ENCODE results near the gene ABCE1. TPM values are rescaled to one million over a fixed set of nuclear protein-coding genes. Genes with fewer than 3 reads are reported as not detected.

ABCE1 gene
- total RNA-seq, 2 experiments from 2014 or later: 148 to 172 TPM

DNA sequence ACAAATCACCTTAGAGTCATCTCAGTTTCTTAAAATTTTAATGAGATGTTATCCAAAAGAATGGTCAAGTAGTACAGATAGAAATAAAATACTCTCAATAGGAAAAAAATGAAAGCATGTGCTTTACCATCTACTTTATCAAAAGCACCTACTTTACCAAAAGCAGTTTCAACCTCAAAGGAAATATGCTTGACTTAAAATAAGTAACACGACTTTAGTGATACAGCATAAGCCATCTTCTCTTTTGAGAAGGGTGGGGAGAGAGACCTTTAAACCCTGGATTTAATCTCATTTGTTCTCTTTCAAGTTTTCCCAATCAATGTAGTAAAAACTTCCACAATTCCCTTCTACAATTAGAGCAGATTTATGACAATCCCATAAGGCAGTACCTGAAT lies 55.8 kb downstream of the ABCE1 start:
- Mint-ChIP-seq H3K4me1 (peaks cover 9% of the 10 kb centered on the region), H3K27ac (peak overlapping the region; percentile 1), H3K36me3 (ENCODE audit: low read depth) (peaks cover 67% of the 10 kb centered on the region), H3K27me3 (no peaks in the 10 kb centered on the region), H3K4me3 (no peak overlapping the region), H3K9me3 (ENCODE audit: low read depth) (no peaks in the 10 kb centered on the region)
- intact Hi-C loops (cut with DNase I, micrococcal nuclease): no loop called here
- ATAC-seq (no peak), DNase-seq (no peak)
- ChIA-PET POLR2A (no interaction called here), CTCF (interaction anchor here (2.0 kb wide), 1 partner anchor 8 kb away, joined by 6 read pairs; no protein-coding TSS in a partner anchor)

DNA sequence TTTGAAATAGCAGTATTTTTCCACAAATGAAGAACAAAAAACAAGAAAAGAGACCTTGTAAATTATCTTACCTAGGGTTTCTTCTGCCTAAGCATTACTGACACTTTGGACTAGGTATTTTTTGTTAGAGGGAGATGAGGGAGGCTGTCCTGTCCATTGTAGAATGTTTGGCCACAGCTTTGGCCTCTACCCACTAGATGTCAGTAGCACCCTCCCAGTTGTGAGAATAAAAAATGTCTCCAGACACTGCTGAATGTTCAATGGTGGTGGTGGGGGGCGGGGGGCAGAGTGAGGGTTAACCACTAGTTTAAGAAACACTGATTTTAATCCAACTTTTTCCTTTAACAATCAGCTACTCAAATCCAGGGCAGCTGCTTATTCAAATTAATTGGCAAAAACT lies 56.5 kb downstream of the ABCE1 start:
- no peak overlapping the region for H3K4me3 Mint-ChIP-seq
- DNase-seq: no peak
- no peaks in the 10 kb centered on the region for H3K9me3 Mint-ChIP-seq (ENCODE audit: low read depth)
- no peak for ATAC-seq
- H3K27me3 Mint-ChIP-seq: no peaks in the 10 kb centered on the region
- no peak overlapping the region for H3K27ac Mint-ChIP-seq
- peaks cover 8% of the 10 kb centered on the region for H3K4me1 Mint-ChIP-seq
- ChIA-PET POLR2A (no interaction called here), CTCF (interaction anchor here (1.3 kb wide), 1 partner anchor 24 kb away, joined by 3 read pairs; no protein-coding TSS in a partner anchor)
- intact Hi-C loops (cut with DNase I, micrococcal nuclease): no loop called here
- H3K36me3 Mint-ChIP-seq (ENCODE audit: low read depth): peaks cover 64% of the 10 kb centered on the region

DNA sequence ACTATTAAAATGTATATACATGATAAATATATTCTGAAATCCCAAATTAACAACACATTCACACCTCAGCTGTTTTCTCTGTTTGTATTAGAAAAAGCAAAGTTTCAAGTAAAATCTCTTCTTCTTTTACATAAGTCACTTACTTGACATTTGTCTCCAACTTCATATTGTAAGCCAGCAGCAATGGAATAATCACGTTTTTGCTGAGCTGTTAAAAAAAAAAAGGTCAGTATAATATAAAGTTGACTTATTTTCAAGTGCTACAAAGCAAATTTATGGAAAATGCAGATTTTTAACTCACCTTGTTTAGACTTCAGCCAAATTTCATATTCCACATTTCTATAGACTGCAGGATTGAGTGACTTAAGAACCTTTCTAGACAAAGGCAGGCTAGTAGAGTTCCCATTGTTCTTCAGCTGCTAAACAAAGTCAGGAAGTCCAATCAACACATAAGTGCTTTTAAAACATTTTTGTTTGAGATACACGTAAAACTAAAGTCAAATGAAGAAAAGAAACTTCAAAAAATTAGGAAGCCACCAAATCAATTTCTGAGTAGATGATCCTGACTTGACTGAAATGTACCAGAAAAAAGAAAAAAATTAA lies 57.3 kb downstream of the ABCE1 start:
- ATAC-seq (no peak), DNase-seq (no peak)
- no peaks in the 10 kb centered on the region for H3K27me3 Mint-ChIP-seq
- no peak overlapping the region for H3K4me3 Mint-ChIP-seq
- no peaks in the 10 kb centered on the region for H3K9me3 Mint-ChIP-seq (ENCODE audit: low read depth)
- H3K27ac Mint-ChIP-seq: no peak overlapping the region
- H3K36me3 Mint-ChIP-seq (ENCODE audit: low read depth): peaks cover 58% of the 10 kb centered on the region
- ChIA-PET POLR2A (no interaction called here), CTCF (interaction anchor here (1.3 kb wide), 1 partner anchor 23 kb away, joined by 3 read pairs; no protein-coding TSS in a partner anchor)
- peaks cover 8% of the 10 kb centered on the region for H3K4me1 Mint-ChIP-seq
- intact Hi-C loops (cut with DNase I, micrococcal nuclease): no loop called here

DNA sequence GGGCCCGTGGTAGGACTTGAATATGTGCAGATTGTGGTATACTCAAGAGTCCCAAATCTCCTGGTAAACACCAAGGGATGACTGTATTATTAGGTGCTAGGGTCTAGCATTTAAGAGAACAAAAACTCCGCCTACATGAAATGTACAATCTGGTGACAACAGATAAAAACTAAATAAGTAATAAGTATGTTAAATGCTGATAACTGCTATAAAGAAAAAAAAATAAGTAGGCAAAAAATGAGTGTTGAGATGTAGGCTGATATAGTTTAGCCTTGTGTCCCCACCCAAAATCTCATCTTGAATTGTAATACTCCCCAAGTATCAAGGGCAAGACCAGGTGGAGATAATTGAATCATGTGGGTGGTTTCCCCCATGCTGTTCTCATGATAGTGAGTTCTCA lies 58.9 kb downstream of the ABCE1 start:
- intact Hi-C loops (cut with DNase I, micrococcal nuclease): no loop called here
- Mint-ChIP-seq H3K27me3 (no peaks in the 10 kb centered on the region), H3K36me3 (ENCODE audit: low read depth) (peaks cover 63% of the 10 kb centered on the region), H3K4me3 (no peak overlapping the region), H3K4me1 (peaks cover 8% of the 10 kb centered on the region), H3K9me3 (ENCODE audit: low read depth) (no peaks in the 10 kb centered on the region), H3K27ac (no peak overlapping the region)
- POLR2A ChIA-PET: no interaction called here
- DNase-seq: no peak
- CTCF ChIA-PET: no interaction called here
- ATAC-seq: no peak

DNA sequence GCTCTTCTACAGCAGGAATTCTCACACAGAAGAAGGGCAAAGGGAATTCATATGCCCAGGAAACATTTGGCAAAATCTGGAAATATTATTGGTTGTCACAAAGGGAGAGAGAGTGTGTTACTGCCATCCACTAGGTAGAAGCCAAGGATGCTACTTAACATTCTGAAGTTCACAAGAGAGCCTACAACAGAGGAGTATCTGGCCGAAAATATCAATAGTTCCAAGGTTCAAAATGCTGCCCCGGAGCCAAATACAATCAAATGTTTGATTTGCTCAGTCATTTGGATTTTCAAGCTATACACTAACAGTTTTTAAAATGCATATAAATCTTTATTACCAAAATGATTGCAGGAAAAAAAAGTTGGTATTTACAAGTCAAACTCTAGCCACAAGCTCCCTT lies 63.4 kb downstream of the ABCE1 start:
- ATAC-seq: no peak
- Mint-ChIP-seq H3K4me3 (no peak overlapping the region), H3K9me3 (ENCODE audit: low read depth) (no peaks in the 10 kb centered on the region), H3K27ac (no peak overlapping the region), H3K36me3 (ENCODE audit: low read depth) (peaks cover 39% of the 10 kb centered on the region), H3K27me3 (no peaks in the 10 kb centered on the region), H3K4me1 (peaks cover 5% of the 10 kb centered on the region)
- ChIA-PET CTCF (interaction anchor here (0.7 to 1.7 kb wide), 5 partner anchors 9 to 52 kb away, joined by 3 to 6 read pairs (median 3); no protein-coding TSS in a partner anchor), POLR2A (interaction anchor here (0.7 kb wide), 1 partner anchor 15 kb away, joined by 5 read pairs; no protein-coding TSS in a partner anchor)
- intact Hi-C loops (cut with DNase I, micrococcal nuclease): no loop called here
- no peak for DNase-seq

DNA sequence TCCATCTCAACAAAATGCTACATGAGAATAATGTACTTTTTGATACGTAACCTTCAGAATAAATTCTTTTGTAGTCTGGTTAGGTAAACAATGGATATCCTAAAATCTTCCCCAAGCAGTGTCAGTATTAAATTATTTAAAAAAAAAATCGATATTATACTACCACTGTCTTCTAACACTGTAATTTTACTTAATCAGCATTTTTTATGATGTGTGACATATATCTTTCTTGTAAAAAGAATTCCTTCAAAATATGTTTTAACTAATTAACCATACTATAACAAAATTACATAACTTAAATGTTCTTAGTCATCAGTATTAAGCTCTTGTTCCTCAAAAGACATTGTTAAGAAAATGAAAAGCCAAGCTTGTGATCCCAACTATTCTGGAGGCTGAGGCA lies 69.8 kb downstream of the ABCE1 start:
- Mint-ChIP-seq H3K27me3 (no peaks in the 10 kb centered on the region), H3K9me3 (ENCODE audit: low read depth) (no peaks in the 10 kb centered on the region), H3K36me3 (ENCODE audit: low read depth) (peaks cover 43% of the 10 kb centered on the region), H3K4me3 (no peak overlapping the region), H3K27ac (no peak overlapping the region), H3K4me1 (peaks cover 24% of the 10 kb centered on the region)
- intact Hi-C loops (cut with DNase I, micrococcal nuclease): loop anchor here in 1 of 2 experiments (2.0 kb wide), 1 partner anchor 25 kb away; no protein-coding TSS in a partner anchor
- ATAC-seq (no peak), DNase-seq (no peak)
- CTCF ChIA-PET: interaction anchor here (0.6 kb wide), 1 partner anchor 15 kb away, joined by 3 read pairs; no protein-coding TSS in a partner anchor
- POLR2A ChIA-PET: no interaction called here

DNA sequence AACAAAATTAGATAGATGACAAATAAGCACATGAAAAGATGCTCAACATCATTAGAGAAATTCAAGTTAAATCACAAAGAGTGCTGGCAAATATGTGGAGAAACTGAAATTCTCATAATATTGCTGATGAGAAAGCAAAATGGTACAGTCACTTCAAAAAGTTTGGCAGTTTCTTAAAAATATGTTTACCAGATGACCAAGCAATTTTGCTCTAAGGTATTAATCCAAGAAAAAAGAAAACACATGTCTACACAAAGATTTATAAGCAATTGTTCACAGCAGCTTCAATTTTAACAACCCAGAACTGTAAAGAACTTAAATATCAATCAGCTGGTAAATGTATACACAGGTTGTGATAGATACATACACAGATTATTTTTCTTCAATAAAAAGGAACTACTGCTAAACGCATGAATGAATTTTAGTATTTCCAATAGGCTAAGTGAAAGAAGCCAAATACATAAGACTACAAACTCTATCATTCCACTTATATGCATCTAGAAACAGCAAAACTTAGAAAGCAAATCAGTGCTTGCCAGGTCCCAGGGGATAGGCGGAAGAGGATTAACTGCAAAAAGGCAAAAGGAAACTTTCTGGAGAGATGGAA lies 70.6 kb downstream of the ABCE1 start:
- no peaks in the 10 kb centered on the region for H3K9me3 Mint-ChIP-seq (ENCODE audit: low read depth)
- H3K4me3 Mint-ChIP-seq: no peak overlapping the region
- peak overlapping the region; percentile 24 for H3K27ac Mint-ChIP-seq
- ATAC-seq: no peak
- no peak for DNase-seq
- H3K36me3 Mint-ChIP-seq (ENCODE audit: low read depth): peaks cover 45% of the 10 kb centered on the region
- POLR2A ChIA-PET: no interaction called here
- H3K4me1 Mint-ChIP-seq: peaks cover 28% of the 10 kb centered on the region
- CTCF ChIA-PET: interaction anchor here (1.4 kb wide), 1 partner anchor 9 kb away, joined by 10 read pairs; no protein-coding TSS in a partner anchor
- intact Hi-C loops (cut with DNase I, micrococcal nuclease): loop anchor here in 1 of 2 experiments (2.0 kb wide), 1 partner anchor 26 kb away; no protein-coding TSS in a partner anchor
- H3K27me3 Mint-ChIP-seq: no peaks in the 10 kb centered on the region

DNA sequence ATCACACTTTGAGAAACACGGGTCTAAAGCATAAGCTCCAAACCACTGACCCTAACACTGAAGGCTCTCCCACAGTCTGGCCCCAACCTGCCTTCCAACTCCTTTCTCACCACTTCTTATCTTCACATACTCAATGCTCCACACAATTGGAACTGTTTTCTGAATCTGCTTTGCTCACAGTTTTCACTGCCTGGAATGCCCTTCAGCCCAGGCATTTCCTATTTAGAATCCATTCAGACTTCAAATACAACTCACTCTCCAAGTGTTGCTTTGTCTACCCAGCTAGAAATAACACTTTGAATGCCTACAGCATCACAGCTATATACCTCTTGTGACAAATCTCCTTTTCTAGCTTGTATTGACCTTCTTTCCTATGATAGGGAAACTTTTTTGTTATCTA lies 72.1 kb downstream of the ABCE1 start:
- Mint-ChIP-seq H3K4me1 (peaks cover 39% of the 10 kb centered on the region), H3K4me3 (no peak overlapping the region), H3K27me3 (no peaks in the 10 kb centered on the region), H3K9me3 (ENCODE audit: low read depth) (no peaks in the 10 kb centered on the region), H3K27ac (peak overlapping the region; percentile 44), H3K36me3 (ENCODE audit: low read depth) (peaks cover 57% of the 10 kb centered on the region)
- DNase-seq (no peak), ATAC-seq (no peak)
- ChIA-PET CTCF (interaction anchor here (0.6 to 1.4 kb wide), 5 partner anchors 8 to 447 kb away, joined by 3 to 10 read pairs (median 4); no protein-coding TSS in a partner anchor), POLR2A (no interaction called here)
- intact Hi-C loops (cut with DNase I, micrococcal nuclease): loop anchor here (10.0 kb wide), 2 partner anchors 1005 to 1985 kb away; partner anchors contain the start of genes LSM6 (in 1 of the 2) and USP38 (in 1 of the 2)

DNA sequence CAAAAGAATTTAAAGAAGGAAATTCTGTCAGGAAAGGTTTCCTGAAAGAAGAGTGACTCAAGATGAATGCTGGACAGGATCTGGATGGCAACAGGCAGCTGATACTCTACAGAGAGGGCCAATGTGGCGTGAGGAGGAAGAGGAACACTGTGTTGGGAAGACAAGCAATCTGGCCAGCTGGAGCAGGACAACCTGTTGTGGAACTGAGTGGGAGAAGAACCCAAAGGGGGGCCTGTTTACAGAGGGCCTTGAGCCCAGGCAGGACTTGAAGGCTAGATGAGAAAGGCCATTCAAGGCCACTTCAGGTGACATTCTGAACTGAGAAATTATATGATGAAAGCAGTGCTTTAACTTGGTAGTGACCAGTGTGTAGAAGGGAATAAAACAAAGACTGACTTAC lies 73.8 kb downstream of the ABCE1 start:
- intact Hi-C loops (cut with DNase I, micrococcal nuclease): loop anchor here (10.0 kb wide), 2 partner anchors 1003 to 1987 kb away; partner anchors contain the start of genes LSM6 (in 1 of the 2) and USP38 (in 1 of the 2)
- ATAC-seq (no peak), DNase-seq (no peak)
- Mint-ChIP-seq H3K36me3 (ENCODE audit: low read depth) (peaks cover 52% of the 10 kb centered on the region), H3K4me1 (peaks cover 47% of the 10 kb centered on the region), H3K9me3 (ENCODE audit: low read depth) (no peaks in the 10 kb centered on the region), H3K27me3 (no peaks in the 10 kb centered on the region), H3K4me3 (no peak overlapping the region), H3K27ac (no peak overlapping the region)
- POLR2A ChIA-PET: no interaction called here
- CTCF ChIA-PET: no interaction called here

DNA sequence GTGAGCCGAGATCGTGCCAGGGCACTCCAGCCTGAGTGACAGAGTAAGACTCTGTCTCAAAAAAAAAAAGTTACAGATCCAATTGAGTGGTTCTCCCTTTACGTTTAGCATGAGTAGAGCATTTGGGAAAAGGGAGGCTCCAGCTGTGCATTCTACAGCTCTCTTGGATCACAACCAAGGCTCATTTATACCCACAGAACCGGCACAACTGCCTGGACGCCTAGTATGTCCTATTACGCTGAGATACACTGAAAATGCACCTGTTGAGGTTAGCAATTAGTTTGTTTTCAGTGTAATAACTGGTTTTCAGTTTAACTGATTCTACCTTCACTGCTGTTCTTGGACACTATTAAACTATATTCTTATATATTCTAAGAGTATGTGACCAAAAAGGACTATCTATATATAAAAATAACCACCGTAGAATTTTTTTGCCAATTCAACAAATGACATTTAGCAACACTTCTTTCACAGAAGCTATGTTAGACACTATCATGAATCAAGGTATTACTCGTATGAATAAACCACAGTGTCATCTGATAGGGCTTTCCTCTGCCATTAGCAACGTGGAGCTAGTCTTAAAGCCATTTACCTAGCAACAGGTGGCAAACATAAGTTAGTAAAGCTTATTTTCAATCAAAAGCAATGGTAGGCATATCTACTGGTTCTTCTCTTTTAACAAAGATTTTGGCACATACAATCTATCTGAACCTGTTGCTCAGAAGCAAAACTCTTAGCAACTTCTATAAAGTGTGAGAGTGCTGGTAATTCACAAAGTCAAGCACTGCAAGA lies 78.7 kb downstream of the ABCE1 start:
- peak overlapping the region; percentile 97 for H3K27ac Mint-ChIP-seq
- ATAC-seq: no peak
- H3K4me3 Mint-ChIP-seq: peak overlapping the region; percentile 91
- CTCF ChIA-PET: interaction anchor here (0.7 to 1.3 kb wide), 3 partner anchors 8 to 433 kb away, joined by 3 to 7 read pairs (median 4); no protein-coding TSS in a partner anchor
- H3K4me1 Mint-ChIP-seq: peaks cover 45% of the 10 kb centered on the region
- intact Hi-C loops (cut with DNase I, micrococcal nuclease): loop anchor here (5.0 to 10.0 kb wide), 4 partner anchors 630 to 1992 kb away; partner anchors contain the start of genes LSM6 (in 1 of the 2) and USP38 (in 1 of the 2)
- H3K36me3 Mint-ChIP-seq (ENCODE audit: low read depth): peaks cover 45% of the 10 kb centered on the region
- POLR2A ChIA-PET: interaction anchor here (0.7 to 1.2 kb wide), 3 partner anchors 10 to 79 kb away, joined by 4 to 5 read pairs (median 4); partner anchors contain the start of genes ABCE1 and ANAPC10
- no peaks in the 10 kb centered on the region for H3K27me3 Mint-ChIP-seq
- no peaks in the 10 kb centered on the region for H3K9me3 Mint-ChIP-seq (ENCODE audit: low read depth)
- DNase-seq: no peak

DNA sequence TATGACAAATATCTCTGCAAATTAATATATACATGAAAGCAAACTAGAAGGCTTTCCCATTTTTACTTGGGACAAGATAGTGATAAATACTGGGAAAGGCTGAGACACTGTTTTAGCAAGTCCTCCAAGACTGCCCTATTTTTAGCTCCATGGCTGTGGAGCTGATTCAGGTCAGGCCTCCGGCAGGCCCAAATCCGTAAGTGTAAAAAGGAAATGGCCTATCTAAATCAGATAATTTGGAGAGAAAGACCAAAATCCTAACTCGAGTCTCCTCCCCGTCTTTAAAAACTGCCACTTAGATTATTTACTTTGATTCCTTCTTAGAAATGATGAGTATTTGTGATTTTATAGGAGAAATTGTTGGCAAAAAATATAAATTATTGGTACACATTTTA lies 79.4 kb downstream of the ABCE1 start:
- peaks cover 47% of the 10 kb centered on the region for H3K4me1 Mint-ChIP-seq
- ATAC-seq: no peak

More for the DNA sequence above, 79.4 kb downstream of the ABCE1 start:
- H3K9me3 Mint-ChIP-seq (ENCODE audit: low read depth): no peaks in the 10 kb centered on the region
- CTCF ChIA-PET: interaction anchor here (0.6 to 1.3 kb wide), 5 partner anchors 8 to 432 kb away, joined by 3 to 10 read pairs (median 4); no protein-coding TSS in a partner anchor
- DNase-seq: no peak
- intact Hi-C loops (cut with DNase I, micrococcal nuclease): loop anchor here (5.0 to 10.0 kb wide), 4 partner anchors 630 to 1993 kb away; partner anchors contain the start of genes LSM6 (in 1 of the 2) and USP38 (in 1 of the 2)
- no peaks in the 10 kb centered on the region for H3K27me3 Mint-ChIP-seq
- peak overlapping the region; percentile 97 for H3K27ac Mint-ChIP-seq
- POLR2A ChIA-PET: interaction anchor here (0.7 to 1.2 kb wide), 4 partner anchors 9 to 79 kb away, joined by 3 to 5 read pairs (median 4); partner anchors contain the start of genes ABCE1 and ANAPC10
- peak overlapping the region; percentile 91 for H3K4me3 Mint-ChIP-seq
- H3K36me3 Mint-ChIP-seq (ENCODE audit: low read depth): peaks cover 43% of the 10 kb centered on the region

Data from activated CD4-positive, alpha-beta T cell treated with anti-CD3 and anti-CD28 coated beads for 36 hours (primary cell).